B cell (primary cell): ENCODE data around the gene SNAPC1. TPM values are rescaled to one million over a fixed set of nuclear protein-coding genes. Genes with fewer than 3 reads are reported as not detected.
"Not testable (repeated sequence)": the region's sequence is repeated elsewhere in the genome, so short reads cannot be mapped to it uniquely, and the experiment has no call there.

Experiments used
- ATAC-seq: fragments of 200-7000 bp; cut with Tn5 transposase; one replicate; pipeline ENCODE4 v1.10.0; 2021; ENCODE audit warnings: low read depth, mild to moderate bottlenecking, moderate number of reproducible peaks, moderate library complexity
- CTCF ChIA-PET: fragments of 350-600 bp; sonication (Branson Sonifier 250); formaldehyde crosslinking; loops from one replicate; lab custom pipeline; 2021; ENCODE audit warnings: antibody characterized with exemption, inconsistent platforms; lab: Charles Lee
- POLR2A ChIA-PET: fragments of 350-600 bp; sonication (Branson Sonifier 250); formaldehyde crosslinking; loops from one replicate; lab custom pipeline; 2021; ENCODE audit warnings: antibody characterized with exemption; lab: Charles Lee
- DNase-seq: peaks from one replicate; pipeline ENCODE4 v3.0.0; 2013
- H2AFZ ChIP-seq: 2 replicates; pipeline ENCODE4 v1.6.1; 2012; ENCODE audit warnings: mild to moderate bottlenecking, low read depth, low read length; ENCODE audit not compliant: insufficient read depth, poor library complexity, severe bottlenecking
- H3K27ac ChIP-seq, 2 donors: 1 replicate in 1 of 2; 2 replicates in 1 of 2; pipeline ENCODE4 v1.5.1; 2012 to 2013; ENCODE audit warnings: low read length in 2 of 2, mild to moderate bottlenecking in 2 of 2, moderate library complexity in 1 of 2
- H3K27me3 ChIP-seq, 4 experiments: fragments of 200-600 bp in 1 of 4; sonication (generic) in 1 of 4; replicated peaks in 1 of 4; 1 replicate in 2 of 4; 2 replicates in 2 of 4; pipeline versions ENCODE4 v1.6.1 to v1.7.0; 2013 to 2016; ENCODE audit warnings: low read length in 3 of 4, mild to moderate bottlenecking in 2 of 4, mixed read lengths in 1 of 4, moderate library complexity in 1 of 4; ENCODE audit not compliant: insufficient read depth in 4 of 4, control insufficient read depth in 3 of 4; ENCODE audit errors: control extremely low read depth in 1 of 4
- H3K36me3 ChIP-seq, 2 experiments: replicated peaks in 1 of 2; 1 replicate in 1 of 2; 2 replicates in 1 of 2; pipeline versions ENCODE4 v1.6.1 to v1.7.1; 2013; ENCODE audit warnings: low read length in 1 of 2; ENCODE audit not compliant: insufficient read depth in 2 of 2, control insufficient read depth in 1 of 2; ENCODE audit errors: control extremely low read depth in 1 of 2, extremely low read depth in 1 of 2
- H3K4me1 ChIP-seq, 2 donors: fragments of 200-600 bp in 1 of 2; sonication (generic) in 1 of 2; 1 replicate in 1 of 2; 2 replicates in 1 of 2; pipeline versions ENCODE4 v1.5.1 to v1.6.1; 2013 to 2017; ENCODE audit warnings: low read length in 2 of 2; ENCODE audit not compliant: control insufficient read depth in 2 of 2, insufficient read depth in 2 of 2
- H3K4me2 ChIP-seq: replicated peaks from 2 replicates; pipeline ENCODE3; 2012; ENCODE audit warnings: mild to moderate bottlenecking, low read depth, low read length; ENCODE audit not compliant: poor library complexity, severe bottlenecking
- H3K4me3 ChIP-seq, 5 experiments: fragments of 200-600 bp in 1 of 5; sonication (generic) in 1 of 5; 1 replicate in 3 of 5; 2 replicates in 2 of 5; pipeline versions ENCODE4 v1.5.1 to v1.7.0; 2011 to 2016; ENCODE audit warnings: low read length in 4 of 5, mild to moderate bottlenecking in 4 of 5, low read depth in 2 of 5, control low read depth in 1 of 5, moderate library complexity in 1 of 5; ENCODE audit not compliant: insufficient read depth in 1 of 5; ENCODE audit errors: control extremely low read depth in 1 of 5, extremely low read depth in 1 of 5
- H3K79me2 ChIP-seq: fragments of 200-600 bp; sonication (generic); one replicate; pipeline ENCODE4 v1.6.0; 2016; ENCODE audit warnings: low read length; ENCODE audit not compliant: control insufficient read depth, insufficient read depth
- H3K9ac ChIP-seq: fragments of 200-600 bp; sonication (generic); 2 replicates; pipeline ENCODE4 v1.6.1; 2017; ENCODE audit warnings: mild to moderate bottlenecking, low read length, moderate library complexity
- H3K9me3 ChIP-seq, 3 donors: one replicate each; pipeline versions ENCODE4 v1.6.1 to v1.7.1; 2013; ENCODE audit warnings: low read length in 2 of 3; ENCODE audit not compliant: control insufficient read depth in 2 of 3, insufficient read depth in 1 of 3; ENCODE audit errors: control extremely low read depth in 1 of 3
- H4K20me1 ChIP-seq: 2 replicates; pipeline ENCODE4 v1.6.0; 2012; ENCODE audit warnings: mild to moderate bottlenecking, low read length; ENCODE audit not compliant: insufficient read depth, control insufficient read depth, poor library complexity, severe bottlenecking
- H3K27ac Mint-ChIP-seq: one replicate; pipeline ENCODE4 v1.8.0; 2021; ENCODE audit warnings: mixed read lengths
- H3K27me3 Mint-ChIP-seq: one replicate; pipeline ENCODE4 v1.8.0; 2021; ENCODE audit warnings: mixed read lengths
- H3K4me1 Mint-ChIP-seq: one replicate; pipeline ENCODE4 v1.8.0; 2021; ENCODE audit warnings: mixed read lengths
- H3K4me3 Mint-ChIP-seq: one replicate; pipeline ENCODE4 v1.8.0; 2021; ENCODE audit warnings: mixed read lengths
- H3K9me3 Mint-ChIP-seq: one replicate; pipeline ENCODE4 v1.8.0; 2022; ENCODE audit warnings: mixed read lengths; ENCODE audit not compliant: insufficient read depth
- EZH2 ChIP-seq: IDR thresholded peaks from 2 replicates; pipeline ENCODE4 v1.6.1; 2012; ENCODE audit warnings: borderline replicate concordance, low read depth, mild to moderate bottlenecking, moderate library complexity, low read length; ENCODE audit not compliant: insufficient read depth, poor library complexity, severe bottlenecking
- WGBS: methylation state at CpG from one replicate; pipeline ENCODE4 v1.1.5; 2013; ENCODE audit warnings: missing lambda C conversion rate; ENCODE audit not compliant: insufficient coverage; 5-methylcytosine and 5-hydroxymethylcytosine counted together
- intact Hi-C: fragments of 100-400 bp; cut with micrococcal nuclease; formaldehyde crosslinking; loops from one replicate; pipeline ENCODE4 v1.10.0; 2022
- polyA plus RNA-seq: library from polyadenylated mRNA; depleted of rRNA; stranded (reverse); fragments of >200 nt; gene quantifications from 2 replicates; pipeline ENCODE4 v1.2.3, GENCODE V29; 2012
- total RNA-seq, 2 donors: library from RNA; stranded (reverse); fragments of 120-200 nt in 1 of 2; gene quantifications; 1 replicate in 1 of 2; 2 replicates in 1 of 2; pipeline versions ENCODE4 v1.2.3 to v1.2.4, GENCODE V29; 2013 to 2022
- TF ChIP-seq, protein P1 (sequence below): fragments of 200-600 bp; IDR thresholded peaks from one replicate; pipeline ENCODE4 v1.8.0; 2022; ENCODE audit warnings: antibody characterized with exemption, mild to moderate bottlenecking

The SNAPC1 gene
- total and polyA plus RNA-seq, 2 donors (not counting 1 experiment from before 2014, with no cell fraction given), result 2.6 to 7.1 TPM

DNA sequence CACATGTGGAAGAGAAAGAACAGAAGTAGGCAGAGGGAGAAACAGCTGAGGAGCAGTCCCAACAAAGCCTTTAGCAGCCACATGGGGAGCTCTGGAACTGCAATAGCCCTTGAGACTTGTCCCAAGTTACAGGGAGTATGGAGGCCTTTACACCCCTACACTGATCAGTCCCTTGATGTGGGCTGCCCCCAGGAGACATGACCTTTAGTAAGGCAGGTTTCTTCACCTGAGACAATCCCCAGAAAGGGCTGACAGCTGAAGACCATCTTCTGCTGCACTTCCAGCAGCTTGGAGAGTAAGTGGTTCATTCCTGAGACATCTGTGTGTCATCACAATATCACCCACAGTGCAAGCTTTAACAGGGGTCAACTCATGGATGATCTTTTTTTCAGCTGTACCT is 8.6 kb upstream of the SNAPC1 start:
- H3K9ac ChIP-seq, result no peak overlapping the region
- no peak overlapping the region for H2AFZ ChIP-seq
- no peak overlapping the region for H3K4me3 Mint-ChIP-seq
- H3K9me3 ChIP-seq, result no peaks in the 10 kb centered on the region
- TF ChIP-seq, protein P1, sequence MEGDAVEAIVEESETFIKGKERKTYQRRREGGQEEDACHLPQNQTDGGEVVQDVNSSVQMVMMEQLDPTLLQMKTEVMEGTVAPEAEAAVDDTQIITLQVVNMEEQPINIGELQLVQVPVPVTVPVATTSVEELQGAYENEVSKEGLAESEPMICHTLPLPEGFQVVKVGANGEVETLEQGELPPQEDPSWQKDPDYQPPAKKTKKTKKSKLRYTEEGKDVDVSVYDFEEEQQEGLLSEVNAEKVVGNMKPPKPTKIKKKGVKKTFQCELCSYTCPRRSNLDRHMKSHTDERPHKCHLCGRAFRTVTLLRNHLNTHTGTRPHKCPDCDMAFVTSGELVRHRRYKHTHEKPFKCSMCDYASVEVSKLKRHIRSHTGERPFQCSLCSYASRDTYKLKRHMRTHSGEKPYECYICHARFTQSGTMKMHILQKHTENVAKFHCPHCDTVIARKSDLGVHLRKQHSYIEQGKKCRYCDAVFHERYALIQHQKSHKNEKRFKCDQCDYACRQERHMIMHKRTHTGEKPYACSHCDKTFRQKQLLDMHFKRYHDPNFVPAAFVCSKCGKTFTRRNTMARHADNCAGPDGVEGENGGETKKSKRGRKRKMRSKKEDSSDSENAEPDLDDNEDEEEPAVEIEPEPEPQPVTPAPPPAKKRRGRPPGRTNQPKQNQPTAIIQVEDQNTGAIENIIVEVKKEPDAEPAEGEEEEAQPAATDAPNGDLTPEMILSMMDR, result no peak
- TF ChIP-seq EZH2, result no peak
- H3K27me3 Mint-ChIP-seq, result no peaks in the 10 kb centered on the region
- H4K20me1 ChIP-seq, result no peaks in the 10 kb centered on the region
- no peak overlapping the region for H3K4me2 ChIP-seq
- intact Hi-C loops, result loop anchor here (5.0 to 10.0 kb wide), 3 partner anchors 276 to 1661 kb away; partner anchors contain the start of gene PCNX4
- no peak overlapping the region for H3K27ac Mint-ChIP-seq
- CTCF ChIA-PET, result interaction anchor here (1.3 to 2.3 kb wide), 3 partner anchors 9 to 83 kb away, joined by 3 to 11 read pairs (median 3); partner anchors contain the start of gene SNAPC1
- no peak overlapping the region for H3K4me3 ChIP-seq
- H3K9me3 Mint-ChIP-seq, result no peaks in the 10 kb centered on the region
- H3K36me3 ChIP-seq, result peaks cover 0 to 2% of the 10 kb centered on the region in 2 experiments
- no peaks in the 10 kb centered on the region for H3K27me3 ChIP-seq
- peaks cover 25 to 27% of the 10 kb centered on the region in 2 donors for H3K4me1 ChIP-seq
- no peak for ATAC-seq
- POLR2A ChIA-PET, result interaction anchor here (0.5 to 0.8 kb wide), 2 partner anchors 48 to 188 kb away, joined by 3 read pairs; no protein-coding TSS in a partner anchor
- DNase-seq, result no peak
- peaks cover 37% of the 10 kb centered on the region for H3K4me1 Mint-ChIP-seq
- H3K79me2 ChIP-seq, result no peaks in the 10 kb centered on the region
- no peak overlapping the region for H3K27ac ChIP-seq

- ChIA-PET CTCF (interaction anchor here (1.3 kb wide), 1 partner anchor 82 kb away, joined by 3 read pairs; no protein-coding TSS in a partner anchor), POLR2A (no interaction called here)
- Histone ChIP-seq H3K79me2 (no peaks in the 10 kb centered on the region), H4K20me1 (no peaks in the 10 kb centered on the region), H2AFZ (no peak overlapping the region), H3K27me3 (no peaks in the 10 kb centered on the region), H3K9me3 (no peaks in the 10 kb centered on the region), H3K4me3 (no peak overlapping the region), H3K36me3 (no peaks in the 10 kb centered on the region), H3K4me2 (no peak overlapping the region), H3K4me1 (peaks cover 25 to 27% of the 10 kb centered on the region in 2 donors), H3K9ac (no peak overlapping the region), H3K27ac (no peak overlapping the region)
- TF ChIP-seq, protein P1, result no peak
- TF ChIP-seq EZH2, result no peak
- no peak overlapping the region for H3K27ac Mint-ChIP-seq
- 97% methylated on average over 4 of the region's 5 CpGs for WGBS
- H3K4me3 Mint-ChIP-seq, result no peak overlapping the region
- peaks cover 34% of the 10 kb centered on the region for H3K4me1 Mint-ChIP-seq
- ATAC-seq (no peak), DNase-seq (no peak)
- H3K27me3 Mint-ChIP-seq, result no peaks in the 10 kb centered on the region
- no peaks in the 10 kb centered on the region for H3K9me3 Mint-ChIP-seq
- intact Hi-C loops, result loop anchor here (5.0 to 10.0 kb wide), 3 partner anchors 278 to 1663 kb away; partner anchors contain the start of gene PCNX4
Observed at GRCh38 chr14:61754627-61755381, 7.4 kb upstream of the SNAPC1 start.

GRCh38 chr14:61755382-61755742 is 6.9 kb upstream of the SNAPC1 start:
- intact Hi-C loops, result loop anchor here (10.0 kb wide), 1 partner anchor 369 kb away; no protein-coding TSS in a partner anchor
- H4K20me1 ChIP-seq, H3K9me3 Mint-ChIP-seq, H3K9ac ChIP-seq, H3K36me3 ChIP-seq, ATAC-seq, POLR2A ChIA-PET, DNase-seq, H3K9me3 ChIP-seq, H3K79me2 ChIP-seq, H3K4me3 Mint-ChIP-seq, H2AFZ ChIP-seq, H3K27ac ChIP-seq, H3K4me2 ChIP-seq, CTCF ChIA-PET, H3K27ac Mint-ChIP-seq, H3K4me3 ChIP-seq, H3K27me3 Mint-ChIP-seq, H3K27me3 ChIP-seq: not testable (repeated sequence)
- H3K4me1 Mint-ChIP-seq, result peaks cover 29% of the 10 kb centered on the region
- peaks cover 24 to 25% of the 10 kb centered on the region in 2 donors for H3K4me1 ChIP-seq
